SK-N-SH (cell line): ENCODE measurements around the gene DCAF5. TPM values are rescaled to one million over a fixed set of nuclear protein-coding genes. Genes with fewer than 3 reads are reported as not detected.

Experiments used
- CTCF ChIA-PET: fragments of 300-600, 350-600 bp; formaldehyde crosslinking; extraction: SDS; loops from one replicate; lab custom pipeline; 2021; lab: Yijun Ruan, JAX
- POLR2A ChIA-PET: fragments of 350-600 bp; sonication (Branson Sonifier 250); formaldehyde crosslinking; extraction: SDS; loops from one replicate; lab custom pipeline; 2020; ENCODE audit warnings: antibody characterized with exemption, inconsistent platforms; lab: Yijun Ruan, JAX
- DNase-seq: peaks from one replicate; pipeline ENCODE4 v3.0.0; 2012
- H2AFZ ChIP-seq: fragments of 200-600 bp; sonication (generic); 2 replicates; pipeline ENCODE4 v1.8.1; 2016; ENCODE audit warnings: antibody characterized with exemption, mild to moderate bottlenecking, low read depth
- H3F3A ChIP-seq: fragments of 200-600 bp; sonication (generic); replicated peaks from 2 replicates; pipeline ENCODE3; 2016; ENCODE audit warnings: antibody characterized with exemption, mild to moderate bottlenecking; ENCODE audit not compliant: insufficient read depth
- H3K27ac ChIP-seq, 2 experiments: fragments of 200-500 bp in 1 of 2; fragments of 200-600 bp in 1 of 2; sonication (Bioruptor generic) in 1 of 2; sonication (generic), shearing (Covaris generic) in 1 of 2; 2 replicates each; pipeline versions ENCODE4 v1.5.1 to v1.6.1; 2014 to 2016; ENCODE audit warnings: low read depth in 2 of 2, inconsistent platforms in 1 of 2, low read length in 1 of 2, mild to moderate bottlenecking in 1 of 2, mixed read lengths in 1 of 2
- H3K27me3 ChIP-seq: fragments of 200-600 bp; sonication (generic), shearing (Covaris generic); 2 replicates; pipeline ENCODE4 v1.6.1; 2016; ENCODE audit warnings: mixed run types; ENCODE audit not compliant: insufficient read depth
- H3K36me3 ChIP-seq, 2 experiments: fragments of 200-500 bp in 1 of 2; fragments of 200-600 bp in 1 of 2; sonication (Bioruptor generic) in 1 of 2; sonication (generic) in 1 of 2; replicated peaks in 1 of 2; 2 replicates each; pipeline versions ENCODE3 to v1.5.1; 2014 to 2016; ENCODE audit warnings: low read length in 1 of 2, mild to moderate bottlenecking in 1 of 2; ENCODE audit not compliant: insufficient read depth in 2 of 2, control insufficient read depth in 1 of 2
- H3K4me1 ChIP-seq, 2 experiments: fragments of 200-500 bp in 1 of 2; fragments of 200-600 bp in 1 of 2; sonication (Bioruptor generic) in 1 of 2; sonication (generic), shearing (Covaris generic) in 1 of 2; 2 replicates each; pipeline versions ENCODE4 v1.5.1 to v1.6.1; 2014 to 2016; ENCODE audit warnings: low read depth in 1 of 2, low read length in 1 of 2, mixed run types in 1 of 2; ENCODE audit not compliant: insufficient read depth in 2 of 2, control insufficient read depth in 1 of 2
- H3K4me2 ChIP-seq: fragments of 200-600 bp; sonication (generic), shearing (Covaris generic); 2 replicates; pipeline ENCODE4 v1.6.1; 2017; ENCODE audit warnings: mixed run types
- H3K4me3 ChIP-seq, 2 experiments: fragments of 200-500 bp in 1 of 2; fragments of 200-600 bp in 1 of 2; sonication (Bioruptor generic) in 1 of 2; sonication (generic), shearing (Covaris generic) in 1 of 2; 2 replicates each; pipeline versions ENCODE4 v1.5.1 to v1.8.1; 2014 to 2016; ENCODE audit warnings: low read depth in 2 of 2, inconsistent platforms in 1 of 2, low read length in 1 of 2, mild to moderate bottlenecking in 1 of 2, mixed read lengths in 1 of 2, moderate library complexity in 1 of 2
- H3K79me2 ChIP-seq: fragments of 200-600 bp; sonication (generic); 2 replicates; pipeline ENCODE4 v1.8.1; 2017; ENCODE audit warnings: mild to moderate bottlenecking; ENCODE audit not compliant: insufficient read depth
- H3K9ac ChIP-seq: fragments of 200-600 bp; sonication (generic); 2 replicates; pipeline ENCODE4 v1.6.1; 2017; ENCODE audit warnings: mixed run types
- H3K9me2 ChIP-seq: fragments of 200-600 bp; sonication (generic); 2 replicates; pipeline ENCODE4 v1.6.1; 2017; ENCODE audit warnings: mixed run types
- H3K9me3 ChIP-seq: fragments of 200-600 bp; sonication (generic); 2 replicates; pipeline ENCODE4 v1.6.1; 2017; ENCODE audit warnings: mixed run types, mild to moderate bottlenecking, moderate library complexity
- H4K20me1 ChIP-seq: fragments of 200-600 bp; sonication (generic); 2 replicates; pipeline ENCODE4 v1.6.1; 2017; ENCODE audit warnings: mild to moderate bottlenecking, mixed run types; ENCODE audit not compliant: insufficient read depth
- CHD2 ChIP-seq: fragments of 150-350 bp; IDR thresholded peaks from 2 replicates; pipeline ENCODE4 v1.6.1; 2018; ENCODE audit warnings: low read length; ENCODE audit not compliant: partially characterized antibody
- EZH2phosphoT487 ChIP-seq: fragments of 200-600 bp; sonication (generic); IDR thresholded peaks from 2 replicates; pipeline ENCODE4 v1.6.1; 2017; ENCODE audit warnings: low read depth, mixed run types, mild to moderate bottlenecking, antibody characterized with exemption, moderate library complexity, borderline replicate concordance
- GATA2 ChIP-seq: sonication (generic); formaldehyde crosslinking; IDR thresholded peaks from 2 replicates; pipeline ENCODE4 v1.5.0; 2020; ENCODE audit warnings: mild to moderate bottlenecking, missing genetic modification reagents
- JUND ChIP-seq: IDR thresholded peaks from 2 replicates; pipeline ENCODE4 v1.4.0; 2012
- MXI1 ChIP-seq: IDR thresholded peaks from 2 replicates; pipeline ENCODE4 v1.6.1; 2012; ENCODE audit warnings: mild to moderate bottlenecking, low read depth, low read length, improper control_type of control experiment
- RAD21 ChIP-seq: IDR thresholded peaks from 2 replicates; pipeline ENCODE4 v1.6.1; 2012; ENCODE audit warnings: mild to moderate bottlenecking, low read length
- RCOR1 ChIP-seq: fragments of 150-350 bp; IDR thresholded peaks from 2 replicates; pipeline ENCODE4 v1.6.1; 2017; ENCODE audit warnings: antibody characterized with exemption, low read length
- RFX5 ChIP-seq: IDR thresholded peaks from 2 replicates; pipeline ENCODE4 v1.6.1; 2012; ENCODE audit warnings: mild to moderate bottlenecking, improper control_type of control experiment, low read length
- SIN3A ChIP-seq: IDR thresholded peaks from 2 replicates; pipeline ENCODE4 v1.6.1; 2012; ENCODE audit warnings: low read depth, mild to moderate bottlenecking, low read length, moderate library complexity, borderline replicate concordance
- SMC3 ChIP-seq: IDR thresholded peaks from 2 replicates; pipeline ENCODE4 v1.6.1; 2012; ENCODE audit warnings: low read depth, low read length, improper control_type of control experiment
- WGBS: methylation state at CpG from one replicate; pipeline ENCODE4 v1.1.6; 2017; ENCODE audit warnings: low lambda C conversion rate; 5-methylcytosine and 5-hydroxymethylcytosine counted together
- polyA plus RNA-seq, 3 experiments: library from polyadenylated mRNA; depleted of rRNA; stranded (reverse); fragments of >200 nt; gene quantifications; 2 replicates each; pipeline ENCODE4 v1.2.3, GENCODE V29; 2012
- TF ChIP-seq, protein P1 (sequence below): fragments of 200-600 bp; sonication (generic); IDR thresholded peaks from 2 replicates; pipeline ENCODE4 v1.6.1; 2017; ENCODE audit warnings: antibody characterized with exemption, mild to moderate bottlenecking, moderate library complexity
- TF ChIP-seq, protein P2 (sequence below): IDR thresholded peaks from 2 replicates; pipeline ENCODE4 v1.4.0; 2012; ENCODE audit warnings: low read depth

DCAF5 gene
- polyA plus RNA-seq, 1 of the 3 experiments (the other 2 are of a cell fraction): 26.7 TPM

GRCh38 chr14:69152181-69152901 lies 578 bp downstream of the DCAF5 start:
- Histone ChIP-seq H3K4me1 (peaks cover 18 to 19% of the 10 kb centered on the region in 2 experiments; a peak in 3 of 4 replicates), H3K27ac (peak overlapping the region; percentile 86), H3F3A (peaks cover 14% of the 10 kb centered on the region), H3K4me3 (peak overlapping the region; percentile 88 to 91), H3K79me2 (peaks cover 51% of the 10 kb centered on the region), H3K9ac (peak overlapping the region; percentile 91), H3K9me2 (no peaks in the 10 kb centered on the region), H3K27me3 (no peaks in the 10 kb centered on the region), H2AFZ (peak overlapping the region; percentile 48; the same call in 1 of the 2 replicates), H4K20me1 (peaks cover 31% of the 10 kb centered on the region), H3K36me3 (peaks cover 11 to 17% of the 10 kb centered on the region in 2 experiments), H3K4me2 (peak overlapping the region; percentile 91), H3K9me3 (no peaks in the 10 kb centered on the region)
- peak; percentile 67 for DNase-seq
- WGBS: under 1% methylated on average over 34 of the region's 38 CpGs
- peak; percentile 65 for TF ChIP-seq CHD2
- TF ChIP-seq JUND: no peak
- POLR2A ChIA-PET: interaction anchor here (0.6 to 1.0 kb wide), 3 partner anchors 39 to 246 kb away, joined by 3 read pairs; partner anchors contain the start of genes ERH, EXD2 and SLC39A9
- CTCF ChIA-PET: interaction anchor here (0.6 to 4.7 kb wide), 12 partner anchors 13 to 308 kb away, joined by 3 to 66 read pairs (median 3); partner anchors contain the start of gene EXD2

- peak; percentile 93 for DNase-seq
- POLR2A ChIA-PET: interaction anchor here (0.8 to 1.0 kb wide), 2 partner anchors 19 to 40 kb away, joined by 3 read pairs; partner anchors contain the start of gene EXD2
Observed at GRCh38 chr14:69151458-69152180, 1.3 kb downstream of the DCAF5 start.

More at GRCh38 chr14:69151458-69152180, 1.3 kb downstream of the DCAF5 start:
- WGBS: 0% methylated on average over 5 of the region's 57 CpGs
- Histone ChIP-seq H3K4me2 (peak overlapping the region; percentile 91), H4K20me1 (peaks cover 38% of the 10 kb centered on the region), H2AFZ (peak overlapping the region; percentile 77), H3K4me1 (peaks cover 18 to 19% of the 10 kb centered on the region in 2 experiments; a peak in 3 of 4 replicates), H3K36me3 (peaks cover 14 to 23% of the 10 kb centered on the region in 2 experiments), H3K9me2 (no peaks in the 10 kb centered on the region), H3K27ac (peak overlapping the region; percentile 86), H3K9ac (peak overlapping the region; percentile 91), H3K4me3 (peak overlapping the region; percentile 88 to 91), H3K27me3 (no peaks in the 10 kb centered on the region), H3K9me3 (no peaks in the 10 kb centered on the region), H3K79me2 (peaks cover 59% of the 10 kb centered on the region), H3F3A (peaks cover 14% of the 10 kb centered on the region)
- TF ChIP-seq RCOR1 (peak; percentile 40; the same call in 1 of the 2 replicates), EZH2phosphoT487 (no peak), GATA2 (CRISPR knock-in tag) (no peak), SMC3 (no peak; the same call in 1 of the 2 replicates), SIN3A (peak; percentile 90; the same call in 1 of the 2 replicates), MXI1 (peak; percentile 38; the same call in 1 of the 2 replicates), RAD21 (peak; percentile 21), RFX5 (peak; percentile 88)
- TF ChIP-seq, protein P1, sequence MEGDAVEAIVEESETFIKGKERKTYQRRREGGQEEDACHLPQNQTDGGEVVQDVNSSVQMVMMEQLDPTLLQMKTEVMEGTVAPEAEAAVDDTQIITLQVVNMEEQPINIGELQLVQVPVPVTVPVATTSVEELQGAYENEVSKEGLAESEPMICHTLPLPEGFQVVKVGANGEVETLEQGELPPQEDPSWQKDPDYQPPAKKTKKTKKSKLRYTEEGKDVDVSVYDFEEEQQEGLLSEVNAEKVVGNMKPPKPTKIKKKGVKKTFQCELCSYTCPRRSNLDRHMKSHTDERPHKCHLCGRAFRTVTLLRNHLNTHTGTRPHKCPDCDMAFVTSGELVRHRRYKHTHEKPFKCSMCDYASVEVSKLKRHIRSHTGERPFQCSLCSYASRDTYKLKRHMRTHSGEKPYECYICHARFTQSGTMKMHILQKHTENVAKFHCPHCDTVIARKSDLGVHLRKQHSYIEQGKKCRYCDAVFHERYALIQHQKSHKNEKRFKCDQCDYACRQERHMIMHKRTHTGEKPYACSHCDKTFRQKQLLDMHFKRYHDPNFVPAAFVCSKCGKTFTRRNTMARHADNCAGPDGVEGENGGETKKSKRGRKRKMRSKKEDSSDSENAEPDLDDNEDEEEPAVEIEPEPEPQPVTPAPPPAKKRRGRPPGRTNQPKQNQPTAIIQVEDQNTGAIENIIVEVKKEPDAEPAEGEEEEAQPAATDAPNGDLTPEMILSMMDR: peak; percentile 47
- TF ChIP-seq, protein P2, sequence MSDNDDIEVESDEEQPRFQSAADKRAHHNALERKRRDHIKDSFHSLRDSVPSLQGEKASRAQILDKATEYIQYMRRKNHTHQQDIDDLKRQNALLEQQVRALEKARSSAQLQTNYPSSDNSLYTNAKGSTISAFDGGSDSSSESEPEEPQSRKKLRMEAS: no peak
- CTCF ChIA-PET: interaction anchor here (0.7 to 4.7 kb wide), 19 partner anchors 13 to 313 kb away, joined by 3 to 66 read pairs (median 4); partner anchors contain the start of gene EXD2
